Cerebellar nuclear complex (tissue), 1 donor: ENCODE data around the gene SLC29A1.

Source experiments
- DNase-seq, 2 experiments: peaks; one replicate each; lab custom pipeline; 2025; lab: John Stamatoyannopoulos, UW

SLC29A1 gene

DNA sequence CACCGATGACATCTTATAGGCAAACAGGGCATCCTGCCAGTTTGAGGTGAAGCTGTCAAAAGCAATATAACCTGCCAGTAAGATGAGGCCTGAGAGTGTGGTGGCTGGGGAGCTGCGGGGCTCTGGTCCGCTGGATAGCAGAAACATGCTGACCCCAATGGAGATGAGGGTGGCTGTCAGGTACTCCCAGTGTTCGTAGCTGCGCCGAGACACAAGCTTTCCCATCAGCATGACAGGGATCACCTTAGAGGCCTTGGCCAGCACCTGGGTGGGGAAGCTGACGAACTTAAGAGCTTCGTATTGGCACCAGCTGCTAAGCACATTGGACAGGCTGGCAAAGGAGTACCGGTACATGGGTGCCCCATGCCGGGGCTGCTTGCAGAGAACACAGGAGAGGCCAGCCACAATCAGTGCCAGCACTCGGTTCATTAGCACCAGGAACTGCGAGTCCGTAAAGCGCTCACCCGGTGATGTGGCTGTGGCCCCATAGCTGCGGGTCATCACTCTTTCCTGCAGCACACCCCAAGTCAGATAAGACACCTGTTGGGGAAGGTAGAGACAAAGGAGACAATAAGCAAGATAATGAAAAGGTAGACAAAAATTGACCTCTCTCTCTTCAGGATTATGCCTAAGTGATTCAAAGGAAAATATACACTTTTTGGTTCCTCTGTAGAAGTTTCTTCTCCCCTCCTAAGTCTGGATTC is 31.9 kb downstream of the SLC29A1 start:
- DNase-seq, result no peak

DNA sequence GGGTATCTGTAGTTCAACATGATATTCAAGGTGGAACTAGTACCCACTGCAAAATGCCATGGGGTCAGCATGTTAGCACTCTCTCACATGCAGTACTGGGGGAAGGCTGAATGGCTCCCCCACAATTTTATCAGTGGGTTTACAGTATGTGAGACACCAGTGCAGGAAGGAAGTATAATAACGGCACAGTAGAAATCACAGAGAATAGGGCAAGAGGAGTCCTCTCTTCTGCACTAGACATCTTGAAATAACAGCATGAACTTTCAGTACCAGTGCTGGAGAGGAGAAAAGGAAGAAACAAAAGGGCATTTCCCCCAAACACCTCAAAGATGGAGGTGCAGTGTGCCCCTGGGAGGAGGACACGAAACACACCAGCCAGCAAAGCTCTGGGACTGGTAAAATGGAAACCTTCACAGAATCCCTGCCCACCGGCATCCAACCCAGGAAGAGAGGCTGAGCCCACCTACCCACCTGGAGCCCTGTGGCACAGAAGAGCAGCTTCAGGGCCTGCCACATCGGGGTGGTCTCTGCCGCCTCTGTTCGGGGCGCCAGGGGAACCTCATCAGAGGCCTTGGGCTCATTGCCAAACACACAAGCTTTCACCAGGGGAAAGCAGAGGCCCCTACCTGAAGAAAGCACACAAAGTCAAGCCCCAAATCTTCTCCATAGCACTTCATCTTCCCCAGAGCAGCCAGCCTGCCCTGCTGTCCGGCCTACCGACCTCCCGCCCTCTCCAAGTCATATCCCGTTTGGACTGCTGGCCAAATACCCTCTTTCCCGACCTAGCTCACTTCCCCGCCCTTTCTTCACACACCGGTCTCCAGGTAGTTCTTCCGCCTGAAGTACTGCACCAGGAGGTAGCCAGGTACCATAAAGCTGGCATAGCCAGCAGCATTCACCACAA is 32.7 kb downstream of the SLC29A1 start:
- no peak for DNase-seq

DNA sequence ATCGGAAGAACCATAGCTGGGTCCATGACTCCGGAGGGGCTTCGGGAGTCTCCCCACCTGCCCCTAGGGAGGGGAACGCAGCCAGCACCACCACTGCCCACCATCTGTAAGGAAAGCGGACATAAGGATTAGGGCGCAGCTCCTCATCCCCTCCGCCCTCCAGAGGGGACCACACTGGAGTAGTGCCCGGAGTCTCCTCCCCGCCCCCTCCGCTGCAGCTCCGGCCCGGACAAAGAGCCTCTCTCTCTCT is 33.3 kb downstream of the SLC29A1 start:
- DNase-seq, result no peak

DNA sequence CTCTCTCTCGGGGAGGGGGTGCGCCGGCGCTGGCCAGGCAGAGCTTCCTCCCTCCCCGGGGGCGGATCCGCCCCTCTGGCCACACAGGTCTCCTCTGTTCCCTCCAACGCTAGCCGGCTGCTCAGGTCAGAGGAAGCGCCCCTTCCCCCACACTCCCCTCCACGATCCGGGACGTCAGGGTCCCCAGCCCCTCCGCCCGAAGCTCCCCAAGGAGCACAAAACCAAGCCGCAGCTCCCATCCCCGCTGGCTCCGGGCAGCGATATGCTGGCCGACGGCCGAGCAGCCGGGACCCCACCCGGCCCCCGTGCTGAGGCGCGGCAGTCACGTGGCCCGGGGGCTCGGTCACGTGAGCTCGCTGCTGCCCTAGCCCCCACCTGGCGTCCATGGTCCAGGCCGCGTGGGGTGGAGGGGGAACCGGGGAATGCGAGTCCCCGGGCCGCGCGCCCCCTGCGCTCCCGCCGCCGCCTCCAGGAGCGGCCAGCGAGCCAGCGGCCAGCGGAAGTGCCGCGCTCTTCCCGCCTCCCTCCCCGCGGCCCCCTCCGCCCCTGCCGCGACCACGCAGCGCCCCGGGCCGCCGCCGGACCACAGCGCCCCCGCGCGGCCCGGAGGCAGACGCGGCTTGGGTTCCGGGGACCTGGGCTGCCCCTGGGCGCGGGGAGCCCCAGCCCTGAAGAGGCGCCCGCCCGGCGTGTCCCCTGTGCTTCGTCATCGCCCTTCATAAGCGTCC is 33.8 kb downstream of the SLC29A1 start, which contains the start of gene SLC35B2:
Gene SLC35B2, minus strand, starts transcription at position 504 of the 728 bp plus-strand sequence. Its CDS starts 118 bp downstream, at position 386.
- no peak for DNase-seq

DNA sequence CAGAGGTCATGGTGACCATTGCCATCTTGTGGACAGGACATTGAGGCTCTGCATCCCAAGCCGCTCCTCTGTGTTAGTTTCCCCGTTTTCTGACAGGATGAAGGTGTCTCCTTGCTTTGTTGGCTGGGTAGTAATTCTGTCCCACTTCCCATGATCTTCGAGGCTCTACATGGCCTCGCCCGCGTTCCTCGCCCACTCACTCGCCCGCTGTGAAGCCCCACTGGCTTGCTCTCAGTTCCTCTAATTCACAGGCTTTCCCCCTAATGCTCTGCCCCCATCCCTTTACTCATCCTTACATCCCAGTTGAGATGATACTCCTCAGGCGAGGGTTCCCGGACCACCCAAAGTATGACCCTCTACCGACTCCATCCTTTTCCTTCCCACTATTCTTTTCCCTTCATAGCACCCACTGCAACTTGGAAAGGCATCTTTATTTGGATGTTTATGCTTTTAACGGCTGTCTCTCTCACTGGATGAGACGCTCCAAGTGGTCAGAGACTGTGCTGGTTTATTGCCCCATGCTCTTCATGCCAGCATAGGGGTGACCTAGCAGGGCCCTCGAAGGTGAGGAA is 34.4 kb downstream of the SLC29A1 start:
- no peak for DNase-seq

DNA sequence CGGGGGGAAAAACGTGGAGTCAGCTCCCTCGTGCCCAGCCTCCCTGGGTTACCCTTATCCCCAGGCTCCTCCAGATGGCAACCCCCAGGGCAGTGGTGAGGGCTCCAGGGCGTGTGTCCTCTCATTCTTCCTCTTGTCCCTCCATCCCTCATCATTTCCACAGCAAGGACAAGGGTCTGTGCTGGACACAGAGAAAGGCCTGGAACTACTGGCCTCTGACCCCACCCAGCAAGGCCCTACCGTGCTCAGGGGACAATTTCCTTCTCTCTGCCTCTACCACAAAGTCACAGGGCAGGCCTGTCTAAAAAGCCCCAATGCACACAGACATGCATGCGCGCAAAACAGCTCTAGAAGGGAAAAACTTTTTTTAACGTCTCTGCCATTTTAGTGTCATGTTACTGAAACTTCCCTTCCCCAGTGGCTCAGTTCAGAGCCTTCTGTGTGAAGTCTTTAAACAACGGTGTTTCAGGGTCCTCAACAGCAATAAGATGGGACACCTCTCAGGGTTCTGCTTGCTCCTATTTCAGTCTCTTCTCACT is 35.0 kb downstream of the SLC29A1 start:
- no peak for DNase-seq

DNA sequence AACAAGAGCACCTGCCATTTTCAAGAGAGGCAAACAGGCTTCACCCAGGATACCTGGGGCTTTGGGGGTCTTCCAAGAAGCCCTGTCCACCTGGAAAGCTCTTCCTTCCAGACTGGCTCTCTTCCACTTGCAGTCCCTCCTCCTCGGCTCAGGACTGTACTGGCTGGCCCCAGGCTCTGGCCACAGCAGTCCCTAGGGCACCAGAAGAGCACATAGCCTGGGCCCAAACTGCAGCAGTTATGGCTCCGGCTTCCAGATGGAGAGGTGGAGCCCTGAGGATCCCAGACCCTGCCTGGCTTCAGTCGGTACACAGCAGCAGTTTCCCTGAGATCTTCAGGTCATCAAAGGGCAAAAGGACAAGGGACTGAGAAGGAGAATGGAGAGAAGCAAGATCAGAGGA is 35.5 kb downstream of the SLC29A1 start:
- no peak for DNase-seq

DNA sequence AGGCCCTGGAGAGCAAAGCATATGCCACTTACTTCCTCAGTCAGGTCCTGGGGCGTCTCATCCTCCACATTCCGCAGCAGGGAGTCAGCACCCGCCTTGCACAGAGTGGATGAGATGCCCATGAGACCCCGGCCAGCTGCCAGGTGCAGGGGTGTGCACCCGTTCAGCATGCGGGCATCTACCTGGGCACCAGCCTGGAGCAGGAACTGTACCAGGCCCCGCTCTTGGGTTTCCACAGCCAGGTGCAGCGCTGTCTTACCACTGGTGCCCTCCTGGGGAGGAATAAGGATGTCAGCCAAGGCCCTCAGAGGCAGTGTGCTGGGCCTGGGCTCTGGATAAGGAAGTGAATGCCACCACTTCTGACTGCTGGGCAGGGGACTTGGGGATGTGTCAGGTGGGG is 36.6 kb downstream of the SLC29A1 start:
- DNase-seq, result no peak

DNA sequence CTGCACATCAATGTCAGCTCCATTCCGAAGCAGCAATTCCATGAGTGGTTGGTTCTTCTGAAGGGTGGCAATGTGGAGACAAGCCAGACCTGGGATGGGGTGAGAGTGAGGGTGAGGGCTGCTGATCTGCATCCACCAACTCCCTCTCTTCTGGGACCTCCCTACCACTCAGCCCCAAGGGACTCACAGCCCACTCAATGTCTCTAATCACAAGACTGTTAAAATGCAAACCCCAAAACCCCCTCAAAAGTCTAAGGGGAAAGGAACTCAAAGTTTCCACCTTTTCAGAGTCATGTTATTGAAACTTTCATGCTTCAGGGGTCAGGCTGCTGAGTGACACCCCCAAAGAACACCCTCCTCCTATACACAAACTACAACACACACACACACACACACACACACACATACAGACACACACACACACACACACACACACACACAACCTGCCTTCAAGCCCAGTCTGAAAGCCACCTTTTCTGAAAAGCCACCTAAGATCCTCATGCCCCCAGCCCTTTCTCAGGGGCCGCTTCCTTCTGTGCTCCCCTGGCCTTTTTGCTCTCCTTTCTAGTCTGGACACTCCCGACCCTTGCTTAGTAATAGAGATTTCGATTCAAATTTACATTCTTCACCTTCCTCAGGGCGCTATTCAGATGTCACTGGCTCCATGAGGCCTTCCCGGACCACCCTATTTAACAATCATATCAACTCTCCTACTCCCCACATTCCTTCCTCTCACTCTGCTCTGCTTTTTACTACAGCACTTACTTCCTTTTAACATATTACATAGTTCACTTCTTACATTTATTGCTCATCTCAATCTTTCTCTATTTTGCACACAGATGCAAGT is 37.3 kb downstream of the SLC29A1 start:
- DNase-seq, result no peak

DNA sequence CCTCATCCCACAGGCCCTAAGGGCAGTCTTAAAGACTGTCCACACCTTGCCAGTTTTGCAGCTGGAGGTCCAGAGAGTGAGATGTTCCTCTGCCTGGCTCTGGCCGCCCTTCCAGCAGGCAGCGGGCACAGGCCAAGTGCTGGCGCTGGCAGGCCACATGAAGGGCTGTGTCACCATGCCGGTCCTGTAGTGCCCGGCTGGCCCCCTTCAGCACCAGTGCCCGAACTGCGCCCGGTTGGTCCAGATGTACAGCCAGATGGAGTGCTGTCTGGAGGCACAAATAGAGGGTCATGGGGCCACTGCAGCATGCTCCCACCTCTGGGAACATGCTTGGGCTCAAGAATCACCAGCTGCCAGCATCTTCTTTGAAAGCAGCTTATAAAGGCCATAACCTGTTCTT is 38.2 kb downstream of the SLC29A1 start:
- no peak for DNase-seq

DNA sequence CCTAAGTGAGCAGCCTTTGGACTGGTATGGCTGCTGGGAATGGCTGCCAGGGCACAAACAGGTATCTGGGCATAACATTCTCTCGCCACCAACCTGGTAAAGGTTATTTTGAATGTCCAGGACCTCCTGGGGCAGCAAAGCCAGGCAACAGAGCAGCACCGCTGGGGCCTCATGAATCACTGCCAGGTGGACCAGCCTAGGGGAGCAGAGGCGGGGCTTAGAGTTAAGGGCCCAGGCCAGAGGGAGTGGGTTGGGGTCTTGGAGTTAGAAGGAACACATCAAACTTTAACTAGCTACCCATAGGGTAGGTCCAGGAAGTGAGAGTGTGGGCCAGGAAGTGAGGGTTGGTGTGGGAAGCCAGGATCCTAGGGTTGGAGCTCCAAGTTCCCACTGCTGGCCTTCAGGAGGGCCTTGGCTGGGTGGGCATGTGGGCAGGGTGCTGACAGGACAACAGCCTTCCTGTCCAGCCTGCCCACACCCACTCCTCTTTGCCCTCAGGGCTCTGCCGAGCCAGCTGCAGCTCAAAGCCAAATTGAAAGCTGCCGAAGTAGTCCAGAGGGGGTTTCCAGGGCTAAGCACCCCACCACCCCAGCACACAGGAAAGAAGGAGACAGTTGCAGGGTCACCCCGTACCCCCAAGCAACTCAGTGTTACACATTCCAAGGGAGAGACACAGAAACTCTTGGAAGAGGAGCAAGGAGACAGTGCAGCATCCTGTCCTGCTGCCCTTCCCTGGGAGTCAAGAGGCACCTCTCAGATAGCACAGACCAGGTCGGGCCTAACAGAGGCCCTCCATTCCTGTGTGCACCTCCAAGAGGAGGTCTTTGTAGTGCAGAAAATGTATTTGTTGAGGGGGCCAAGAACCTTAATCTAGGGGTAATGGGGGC is 39.3 kb downstream of the SLC29A1 start:
- no peak for DNase-seq

DNA sequence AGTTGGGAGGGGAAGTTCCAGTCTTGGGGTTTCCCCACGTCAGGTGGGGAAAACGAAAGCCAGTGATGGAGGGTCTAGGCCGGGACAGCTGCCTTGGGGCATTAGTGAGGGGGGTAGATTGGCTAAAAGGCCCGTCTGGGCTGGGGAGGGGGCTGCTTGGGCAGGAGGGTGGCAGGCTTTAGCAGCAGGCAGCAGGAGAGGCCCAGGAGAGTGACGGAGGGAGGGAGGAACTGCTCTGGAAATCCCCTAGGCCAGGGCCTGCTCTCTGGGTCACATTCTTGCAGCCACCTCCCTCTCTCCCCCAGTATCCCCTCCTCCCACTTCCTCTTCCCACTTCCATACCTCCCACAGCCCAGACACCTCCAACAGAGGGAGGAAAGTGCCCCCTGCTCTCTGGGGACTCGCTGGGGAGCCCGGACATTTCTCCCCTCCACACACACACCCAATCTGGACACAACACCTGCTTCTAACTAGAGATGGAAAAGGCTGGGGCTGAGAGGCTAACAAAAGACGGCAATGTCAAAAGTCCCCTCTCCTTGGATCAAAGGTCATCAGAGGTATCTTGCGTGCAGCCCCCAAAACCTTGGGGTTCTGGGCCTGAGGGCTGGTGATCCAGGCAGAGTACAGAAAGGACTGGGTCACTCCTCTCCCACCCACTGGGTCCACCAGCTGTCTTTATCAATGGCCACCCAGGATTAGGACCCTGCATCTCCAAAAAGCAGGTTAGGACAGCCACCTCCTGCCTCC is 40.1 kb downstream of the SLC29A1 start:
- no peak for DNase-seq

DNA sequence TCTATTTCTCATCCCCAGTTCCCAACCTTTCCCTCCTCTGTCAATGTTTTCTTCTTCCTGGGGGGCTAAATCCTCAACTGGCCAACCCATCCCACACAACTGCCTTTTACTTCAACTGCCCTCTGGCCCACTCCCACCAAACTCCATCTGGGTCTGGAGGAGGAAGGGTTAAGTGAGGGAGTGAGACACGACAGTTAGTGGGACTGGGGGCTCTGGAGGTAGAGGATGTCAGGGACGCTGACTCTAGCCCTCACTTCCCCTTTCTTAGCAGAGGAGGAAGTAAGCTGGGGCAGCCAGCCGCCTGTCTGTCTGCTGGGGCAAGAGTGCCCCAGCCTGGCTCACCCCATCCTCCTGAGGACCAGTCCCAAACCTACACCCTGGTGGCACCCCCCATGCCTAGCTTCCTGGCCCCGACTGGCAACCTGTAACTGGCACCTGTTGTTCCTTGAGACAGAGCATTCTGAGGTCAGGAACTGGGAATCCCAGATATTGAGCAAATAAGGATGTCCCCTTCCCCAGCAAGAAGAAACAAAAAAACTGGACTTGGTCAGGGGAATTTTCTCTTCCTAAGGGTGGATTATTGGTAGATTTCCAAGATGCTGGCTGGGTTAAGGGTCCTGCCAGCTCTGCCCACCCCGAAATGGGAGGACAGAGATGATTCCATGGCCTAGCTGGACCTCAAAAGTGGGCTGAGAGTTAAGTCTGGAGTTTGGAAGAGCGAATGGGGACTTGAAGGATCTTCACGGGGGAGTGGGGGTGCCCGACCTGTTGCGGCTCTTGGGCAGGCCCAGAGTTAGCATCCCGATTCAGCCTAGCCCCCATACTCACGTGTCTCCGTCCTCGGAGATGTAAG is 41.0 kb downstream of the SLC29A1 start:
- DNase-seq, result no peak

DNA sequence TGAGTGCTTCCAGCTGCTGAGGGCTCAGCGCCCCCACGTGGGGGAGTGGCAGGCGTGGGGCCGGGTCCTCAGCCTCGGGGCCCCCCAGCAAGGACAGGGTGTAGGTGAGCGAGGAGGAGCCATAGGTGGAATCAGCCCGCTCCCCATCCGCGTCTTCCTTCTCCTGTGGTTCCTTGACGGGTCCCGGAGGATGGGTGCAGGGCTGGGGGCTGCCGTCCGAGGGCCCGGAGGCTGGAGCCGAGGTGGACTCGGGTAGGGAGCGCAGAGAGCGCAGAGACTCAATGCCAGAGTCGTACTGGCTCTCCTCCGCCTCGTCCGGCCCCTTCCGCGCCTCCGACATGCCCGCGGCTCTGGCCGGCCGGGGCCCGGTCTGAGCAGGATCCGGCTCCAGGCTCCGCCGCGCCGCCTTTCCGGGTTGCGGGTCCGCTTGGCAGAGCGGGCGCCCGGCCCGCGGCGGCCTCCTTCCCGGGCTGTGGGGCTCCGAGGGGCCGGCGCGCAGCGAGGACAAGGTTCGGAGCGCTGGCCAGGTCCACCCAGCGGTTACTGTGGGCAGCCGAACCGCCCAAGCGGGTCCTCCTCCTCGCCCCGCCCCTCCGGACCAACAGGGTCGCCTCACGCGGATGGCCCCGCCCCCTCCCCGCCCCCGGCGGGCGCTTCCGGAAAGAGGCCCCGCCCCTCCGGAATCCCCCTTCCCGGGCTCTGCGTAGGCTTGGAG is 41.8 kb downstream of the SLC29A1 start, which contains the start of gene NFKBIE:
Gene NFKBIE, minus strand, starts transcription at position 545 of the 715 bp plus-strand sequence. Its CDS starts 205 bp downstream, at position 340.
- DNase-seq, result peak; percentile 41 to 66

DNA sequence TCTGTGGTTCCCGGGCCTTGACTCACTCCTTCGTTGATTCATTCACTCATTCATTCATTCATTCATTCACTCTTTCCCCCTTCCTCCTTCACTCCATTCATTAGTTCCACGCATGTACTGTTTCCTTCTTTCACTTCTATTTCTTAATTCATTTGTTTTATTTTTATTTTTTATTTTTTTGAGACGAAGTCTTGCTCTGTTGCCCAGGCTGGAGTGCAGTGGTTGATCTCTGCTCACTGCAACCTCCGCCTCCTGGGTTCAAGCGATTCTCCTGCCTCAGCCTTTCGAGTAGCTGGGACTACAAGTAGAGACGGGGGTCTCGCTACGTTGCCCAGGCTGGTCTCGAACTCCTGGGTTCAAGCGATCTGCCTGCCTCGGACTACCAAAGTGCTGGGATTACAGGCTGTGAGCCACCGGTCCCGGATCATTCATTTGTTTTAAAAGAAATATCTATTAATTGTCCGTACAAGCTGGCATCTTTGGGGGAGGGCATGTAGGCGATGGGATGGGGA is 42.4 kb downstream of the SLC29A1 start:
- no peak for DNase-seq

DNA sequence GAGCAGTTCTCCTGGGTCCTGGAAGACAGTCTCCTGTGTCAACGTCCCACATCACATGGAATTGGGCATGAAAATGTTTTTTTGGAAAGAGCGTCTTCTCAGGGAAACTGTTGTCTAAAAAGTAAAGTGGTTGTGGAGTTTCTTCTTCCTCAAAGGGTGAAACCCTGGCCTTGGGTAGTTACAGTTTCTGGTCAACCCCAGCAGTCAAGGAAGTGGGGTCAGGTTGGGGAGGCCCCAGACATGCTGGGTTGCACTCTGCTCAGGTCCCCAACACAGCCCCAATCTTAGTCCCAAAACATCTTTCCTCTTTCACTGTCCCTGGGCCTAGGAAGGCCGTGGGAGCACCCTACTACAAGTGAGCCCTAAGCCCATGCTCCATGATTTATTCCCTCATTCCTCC is 43.0 kb downstream of the SLC29A1 start:
- no peak for DNase-seq

DNA sequence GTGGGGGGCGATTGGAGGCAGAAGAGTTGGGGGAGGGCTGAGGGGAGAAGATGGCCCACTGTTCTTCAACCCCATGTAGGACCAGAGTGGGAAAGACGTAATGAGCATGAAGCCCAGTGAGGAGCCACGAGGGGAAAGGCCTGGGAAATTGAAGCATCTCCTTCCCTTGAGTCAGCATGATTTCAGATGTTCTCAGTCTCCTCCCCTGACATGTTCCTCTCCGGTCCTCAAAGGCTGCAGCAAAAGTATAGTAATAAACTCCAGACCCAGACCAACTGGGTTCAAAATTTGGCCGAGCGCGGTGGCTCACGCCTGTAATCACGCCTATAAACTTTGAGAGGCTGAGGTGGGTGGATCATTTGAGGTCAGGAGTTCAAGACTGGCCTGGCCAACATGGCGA is 43.9 kb downstream of the SLC29A1 start:
- no peak for DNase-seq
